Stimulated activated CD8-positive, alpha-beta memory T cell treated with anti-CD3 and anti-CD28 coated beads, Interleukin-2, amount 100 ng/mL, for 1 hour (primary cell): ENCODE results near the gene TAF1B.

Source experiments
- DNase-seq, 2 donors: peaks; one replicate each; pipeline ENCODE4 v3.0.0-alpha.2; 2020; ENCODE audit warnings: low read depth in 2 of 2

TAF1B gene

GRCh38 chr2:9964334-9964980, 121.2 kb downstream of the TAF1B start:
- no peak for DNase-seq

- DNase-seq = no peak
Observed at GRCh38 chr2:9965119-9965822, 122.0 kb downstream of the TAF1B start.

- DNase-seq = no peak
Observed at GRCh38 chr2:9966491-9967022, 123.3 kb downstream of the TAF1B start.

- DNase-seq = no peak
Observed at GRCh38 chr2:9967053-9967775, 123.9 kb downstream of the TAF1B start.

GRCh38 chr2:9968553-9969497, 125.6 kb downstream of the TAF1B start:
- no peak for DNase-seq

- no peak for DNase-seq
Observed at GRCh38 chr2:9970200-9971044, 127.1 kb downstream of the TAF1B start.

GRCh38 chr2:9971105-9971818, 128.0 kb downstream of the TAF1B start:
- no peak for DNase-seq

GRCh38 chr2:9971890-9972289, 128.6 kb downstream of the TAF1B start:
- no peak for DNase-seq

GRCh38 chr2:9972621-9973479, 129.6 kb downstream of the TAF1B start:
- no peak for DNase-seq

- DNase-seq = no peak
Observed at GRCh38 chr2:9973690-9974089, 130.4 kb downstream of the TAF1B start.

- no peak for DNase-seq
Observed at GRCh38 chr2:9974343-9974742, 131.1 kb downstream of the TAF1B start.

- no peak for DNase-seq
Observed at GRCh38 chr2:9975328-9975727, 132.1 kb downstream of the TAF1B start.

- no peak for DNase-seq
Observed at GRCh38 chr2:9975805-9976447, 132.7 kb downstream of the TAF1B start.

- DNase-seq = no peak
Observed at GRCh38 chr2:9979977-9980376, 136.7 kb downstream of the TAF1B start.

- DNase-seq = no peak
Observed at GRCh38 chr2:9980520-9980919, 137.2 kb downstream of the TAF1B start.

- DNase-seq = no peak
Observed at GRCh38 chr2:9981655-9982054, 138.4 kb downstream of the TAF1B start.

GRCh38 chr2:9982248-9982647, 139.0 kb downstream of the TAF1B start:
- DNase-seq = no peak

GRCh38 chr2:9982891-9983290, 139.6 kb downstream of the TAF1B start:
- DNase-seq = no peak
